ENCODE data around the gene N4BP2L2.

DNA sequence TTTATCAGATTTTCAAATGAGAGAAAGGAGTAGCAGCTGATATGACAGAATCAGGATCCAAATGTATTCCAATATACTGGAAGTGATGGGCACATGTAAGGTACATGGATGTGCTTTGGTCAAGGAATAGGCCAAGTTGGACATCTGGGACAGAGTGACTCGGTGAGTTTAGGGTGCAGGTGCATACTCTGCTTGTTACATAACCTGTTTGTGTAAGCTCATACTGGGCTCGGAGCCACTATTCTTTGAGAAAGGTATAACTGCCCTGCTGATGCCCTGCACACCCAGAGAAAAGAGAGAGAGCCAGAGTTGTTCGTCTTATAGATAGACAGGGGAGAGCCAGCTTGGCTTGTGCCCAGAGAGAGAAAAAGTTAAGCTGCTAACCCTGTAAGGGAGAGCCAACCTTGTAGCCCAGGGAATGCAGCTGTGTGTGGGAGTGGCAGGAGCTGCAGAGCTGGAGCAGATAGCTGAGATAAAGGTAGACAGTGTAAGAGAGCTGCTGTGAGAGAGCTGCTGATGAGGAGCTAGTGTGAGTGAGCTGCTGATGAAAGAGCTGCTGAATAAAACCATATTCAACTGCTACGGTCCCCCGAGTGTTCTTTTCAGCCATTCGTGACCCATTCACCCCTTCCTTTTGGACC, 70.0 kb downstream of the N4BP2L2 start:
- TF ChIP-seq ZNF274 (IDR thresholded peaks at IDR 0.05; ENCODE audit: low read depth, low read length) (no peak), SUZ12 (IDR thresholded peaks at IDR 0.05; ENCODE audit: extremely low read depth, insufficient read depth, insufficient read length) (no peak), YY1 (IDR thresholded peaks at IDR 0.05; ENCODE audit: insufficient read depth, insufficient read length) (no peak)
